Activated CD4-positive, CD25-positive, alpha-beta regulatory T cell treated with anti-CD3 and anti-CD28 coated beads, Interleukin-2, amount 50 U/mL, for 72 hours (primary cell): ENCODE results near the gene VPS37D.
"Not testable (repeated sequence)": the region's sequence is repeated elsewhere in the genome, so short reads cannot be mapped to it uniquely, and the experiment has no call there.

Experiments
- DNase-seq: peaks from one replicate; pipeline ENCODE4 v3.0.0; 2021

Gene VPS37D

DNA sequence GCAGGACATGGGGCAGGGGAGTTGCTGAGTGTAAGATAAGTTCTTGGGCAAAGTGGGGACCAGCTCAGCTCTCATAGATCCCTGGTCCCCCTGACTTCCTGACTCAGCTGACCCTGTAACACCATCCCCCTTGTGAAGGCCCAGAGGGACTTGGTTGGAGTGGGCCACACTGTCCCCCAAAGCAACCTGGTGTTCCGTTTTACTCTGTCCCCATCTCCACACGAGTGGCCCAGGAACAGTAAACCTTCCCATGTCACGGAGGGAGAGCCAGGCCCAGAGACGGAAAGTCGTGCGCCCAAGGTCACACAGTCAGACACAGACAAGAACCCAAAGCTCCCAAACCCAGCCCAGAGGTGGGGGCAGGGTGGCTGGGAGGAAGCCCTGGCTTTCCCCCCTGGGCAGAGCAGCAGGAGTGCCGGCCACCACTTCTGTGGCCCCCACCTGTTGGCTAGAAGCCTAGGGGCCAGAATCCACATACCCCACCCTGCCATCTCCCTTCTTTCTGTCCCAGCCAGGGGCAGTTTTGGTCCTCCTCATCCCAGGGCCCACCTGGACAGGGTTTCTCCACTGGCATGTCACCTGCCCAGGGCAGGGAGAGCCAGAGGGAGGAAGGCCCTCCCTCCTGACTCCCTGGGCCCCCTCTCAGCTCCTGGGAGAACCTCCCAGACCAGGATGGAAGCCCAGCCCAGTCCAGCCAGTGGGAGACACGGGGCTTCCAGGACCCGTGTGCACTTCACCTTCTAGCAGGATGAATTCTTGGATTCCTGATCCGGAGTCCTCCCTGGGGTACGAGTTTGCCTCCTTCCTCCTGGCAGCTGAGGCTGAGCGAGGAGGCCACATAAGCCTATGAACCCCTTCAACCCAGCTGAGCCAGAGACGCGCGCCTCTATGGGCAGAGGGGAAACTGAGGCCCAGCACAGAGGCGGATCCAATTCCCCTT lies 20.6 kb upstream of the VPS37D start:
- DNase-seq, result no peak

DNA sequence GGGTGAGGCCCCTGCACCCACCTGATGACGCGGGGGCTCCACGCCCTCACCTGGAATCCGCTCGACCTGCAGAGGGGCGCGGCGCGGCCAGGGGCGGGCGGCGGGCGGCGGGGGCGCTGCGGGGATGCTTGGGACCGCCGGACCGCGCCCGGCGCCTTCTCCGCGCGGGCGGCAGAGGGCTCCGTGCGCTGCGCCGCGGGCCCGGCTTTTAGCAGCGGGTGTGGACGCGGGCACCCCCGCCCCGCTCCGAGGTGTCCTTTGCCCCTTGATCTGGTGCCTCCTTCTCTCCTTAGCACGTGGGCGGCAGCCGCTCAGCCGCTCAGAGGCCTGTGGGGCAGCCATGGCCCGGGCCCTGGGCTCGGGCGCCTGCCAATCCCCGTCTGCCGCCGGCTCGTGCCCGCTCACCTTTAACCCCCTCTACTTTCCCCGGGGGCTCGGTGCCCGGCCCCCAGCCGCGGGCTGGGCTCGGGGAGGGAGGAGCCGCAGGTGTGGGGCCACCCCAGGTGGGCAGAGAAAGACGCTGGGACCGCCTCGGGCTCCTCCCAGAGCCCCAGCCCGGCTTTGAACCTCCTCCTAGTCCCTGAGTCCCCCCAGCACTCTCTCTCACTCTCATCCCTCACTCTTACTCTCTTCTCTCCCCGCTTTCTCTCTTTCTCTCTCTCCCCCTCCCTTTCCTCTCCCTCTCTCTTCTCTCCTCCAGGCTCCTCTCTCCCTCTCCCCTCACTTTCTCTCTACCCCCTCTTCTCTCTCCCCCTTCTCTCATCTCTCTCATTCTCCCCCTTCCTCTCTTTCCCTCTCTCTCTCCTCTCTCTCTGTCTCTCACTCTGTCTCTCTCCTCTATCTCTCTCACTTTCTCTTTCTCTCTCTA lies 19.7 kb upstream of the VPS37D start:
- no peak for DNase-seq

DNA sequence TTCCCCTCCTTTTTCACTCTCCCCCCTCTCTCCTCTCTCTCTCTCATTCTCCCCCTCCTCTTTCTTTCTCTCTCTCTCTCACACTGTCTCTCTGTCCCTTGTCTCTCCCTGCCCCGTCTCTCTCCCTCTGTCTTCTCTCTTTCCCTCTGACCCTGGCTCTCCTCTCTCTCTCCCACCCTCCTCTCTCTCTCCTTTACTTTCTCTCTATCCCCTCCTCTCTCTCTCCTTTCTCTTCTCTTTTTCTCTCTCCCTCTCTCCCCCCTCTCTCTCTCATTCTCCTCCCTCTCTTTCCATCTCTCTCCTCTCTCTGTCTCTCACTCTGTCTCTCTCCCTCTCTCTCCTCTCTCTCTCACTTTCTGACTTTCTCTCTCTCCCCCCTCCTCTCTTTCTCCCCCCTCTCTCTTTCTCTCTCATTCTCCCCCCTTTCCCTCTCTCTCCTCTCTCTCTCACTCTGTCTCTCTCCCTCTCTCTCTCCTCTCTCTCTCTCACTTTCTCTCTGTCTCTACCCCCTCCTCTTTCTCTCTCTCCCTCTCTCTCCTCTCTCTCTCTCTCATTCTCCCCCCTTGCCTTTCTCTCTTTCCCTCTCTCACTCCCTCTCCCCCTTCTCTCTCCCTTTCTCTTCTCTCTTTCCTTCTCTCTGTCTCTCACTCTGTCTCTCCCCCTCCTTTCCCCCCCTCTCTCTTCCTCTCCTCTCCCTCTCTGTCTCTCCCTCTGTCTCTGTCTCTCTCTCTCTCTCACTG lies 18.9 kb upstream of the VPS37D start:
- no peak for DNase-seq

DNA sequence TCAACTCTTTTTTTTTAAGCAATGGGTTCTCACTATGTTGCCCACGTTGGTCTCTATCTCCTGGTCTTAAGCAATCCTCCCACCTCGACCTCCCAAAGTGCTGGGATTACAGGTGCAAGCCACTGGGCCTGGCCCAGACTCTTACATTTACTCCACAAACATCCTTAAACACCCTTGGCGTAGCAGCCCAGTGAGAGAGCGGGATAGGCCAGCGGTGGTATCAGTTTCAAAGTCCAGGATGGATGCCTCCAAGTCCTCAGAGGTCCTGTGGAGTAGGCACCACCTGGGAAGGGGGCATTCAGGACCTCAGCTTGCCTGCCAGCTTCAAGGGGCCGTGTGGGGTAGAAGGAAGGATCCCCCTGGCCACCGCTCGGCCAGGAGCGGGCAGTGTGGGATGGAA lies 18.1 kb upstream of the VPS37D start:
- no peak for DNase-seq

DNA sequence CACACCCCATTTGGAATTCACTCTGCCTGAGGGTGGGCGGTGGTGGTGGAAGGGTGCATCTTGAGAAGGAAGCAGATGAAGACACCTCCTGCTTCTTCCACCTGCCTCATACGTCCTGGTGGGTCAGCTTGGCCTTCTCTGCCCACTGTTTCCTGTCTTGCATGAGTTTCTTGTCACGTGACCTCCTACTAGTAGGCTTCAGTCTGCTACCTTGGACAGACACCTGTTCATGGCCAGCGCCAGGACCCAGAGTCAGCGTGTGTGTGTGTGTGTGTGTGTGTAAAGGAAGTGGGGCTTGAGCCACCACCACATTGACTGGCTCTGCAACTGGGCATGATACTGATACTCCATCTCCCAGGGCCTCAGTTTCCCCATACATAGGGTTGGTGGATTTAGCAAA lies 17.1 kb upstream of the VPS37D start:
- DNase-seq, result no peak

GRCh38 chr7:73652541-73652949 lies 15.1 kb upstream of the VPS37D start:
- no peak for DNase-seq

GRCh38 chr7:73655309-73655708 lies 12.3 kb upstream of the VPS37D start:
- DNase-seq, result not testable (repeated sequence)

GRCh38 chr7:73659983-73660382 lies 7.6 kb upstream of the VPS37D start:
- DNase-seq, result no peak

DNA sequence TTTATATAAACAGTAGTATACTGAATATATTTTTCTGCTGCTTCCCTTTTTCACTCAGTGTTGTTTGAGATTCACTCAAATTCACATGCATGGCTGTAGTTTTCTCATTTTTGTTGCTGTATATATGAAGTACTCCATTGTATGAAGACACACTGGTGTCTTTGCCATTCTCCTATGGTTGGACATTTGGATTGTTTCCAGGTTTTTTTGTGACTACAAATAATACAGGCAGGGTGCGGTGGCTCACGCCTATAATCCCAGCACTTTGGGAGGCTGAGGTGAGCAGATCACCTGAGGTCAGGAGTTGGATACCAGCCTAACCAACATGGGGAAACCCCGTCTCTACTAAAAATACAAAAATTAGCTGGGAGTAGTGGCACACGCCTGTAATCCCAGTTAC lies 7.0 kb upstream of the VPS37D start:
- DNase-seq, result not testable (repeated sequence)

GRCh38 chr7:73663033-73663432 lies 4.6 kb upstream of the VPS37D start:
- DNase-seq, result no peak

DNA sequence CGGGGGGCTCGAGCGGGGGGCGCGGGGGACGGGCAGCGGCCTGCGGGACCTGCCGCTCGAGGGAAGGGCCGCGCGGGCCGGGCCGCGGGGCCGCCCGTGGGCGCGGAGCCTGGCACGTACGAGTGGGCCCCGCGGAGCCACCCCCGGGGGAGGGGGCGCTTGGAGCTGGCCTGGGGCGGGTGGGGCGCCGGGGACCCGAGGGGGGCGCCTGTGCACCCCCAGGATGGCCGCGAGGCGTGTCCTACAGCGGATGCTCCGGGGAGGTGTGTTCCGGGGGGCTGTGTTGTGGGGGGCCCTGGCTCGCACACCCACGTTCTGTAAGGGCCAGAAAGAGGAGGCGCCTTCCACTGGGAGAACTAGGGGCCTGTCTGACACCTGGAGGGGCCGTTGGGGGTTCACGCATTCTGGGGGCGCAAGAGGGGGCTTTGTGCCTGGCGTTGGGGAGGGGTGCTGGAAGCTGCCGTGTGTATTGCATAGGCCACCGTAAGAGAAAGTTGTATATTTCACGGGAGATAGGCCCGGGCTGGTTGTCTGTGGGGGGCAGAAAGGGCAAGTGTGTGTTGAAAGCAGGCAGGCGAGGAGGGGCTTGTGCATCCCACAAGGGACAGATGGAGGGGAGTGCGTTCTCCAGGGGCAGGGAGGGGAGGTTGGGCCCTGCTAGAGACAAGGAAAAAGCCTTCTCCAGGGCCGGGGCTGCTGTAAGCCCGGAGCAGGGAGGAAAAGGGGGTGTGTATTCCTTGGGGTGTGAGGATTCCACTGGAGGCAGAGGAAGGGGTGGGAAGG lies 663 bp downstream of the VPS37D start:
- DNase-seq, result no peak

GRCh38 chr7:73668886-73669230 lies 1.2 kb downstream of the VPS37D start:
- DNase-seq, result no peak

DNA sequence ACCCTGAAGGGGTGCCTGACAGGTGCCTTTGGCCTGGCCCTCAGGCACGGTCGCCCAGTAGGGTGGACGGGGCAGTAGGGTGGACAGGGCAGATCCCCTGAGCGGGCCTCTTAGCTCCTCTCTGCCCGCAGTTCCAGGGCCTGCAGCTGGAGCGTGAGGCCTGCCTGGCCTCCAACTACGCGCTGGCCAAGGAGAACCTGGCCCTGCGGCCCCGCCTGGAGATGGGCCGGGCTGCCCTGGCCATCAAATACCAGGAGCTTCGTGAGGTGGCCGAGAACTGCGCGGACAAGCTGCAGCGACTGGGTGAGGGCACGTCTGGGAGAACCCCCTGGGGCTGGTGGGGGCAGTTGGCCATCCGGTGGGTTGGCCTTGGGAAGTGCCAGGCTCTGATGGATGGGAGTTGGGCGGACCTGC lies 1.7 kb downstream of the VPS37D start:
- DNase-seq, result no peak

- no peak for DNase-seq
Observed at GRCh38 chr7:73669858-73670385, 2.3 kb downstream of the VPS37D start.

DNA sequence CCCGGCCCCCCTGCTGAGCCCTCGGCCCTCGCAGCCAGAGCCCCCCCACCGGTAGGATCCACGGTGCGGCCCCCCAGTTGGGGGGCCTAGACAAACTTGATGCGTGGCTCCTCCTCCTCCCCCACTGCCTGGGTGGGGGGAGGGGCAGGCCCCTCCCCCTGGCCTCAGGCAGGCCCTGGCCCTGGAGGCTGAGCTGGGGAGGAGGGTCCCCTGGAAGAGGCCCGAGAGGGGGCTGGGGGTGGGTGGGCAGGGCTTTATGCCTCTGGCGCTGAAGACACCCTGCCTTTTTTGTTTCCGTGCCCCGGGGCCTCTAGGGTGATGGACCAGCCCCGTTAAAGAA lies 3.7 kb downstream of the VPS37D start:
- DNase-seq, result no peak

- DNase-seq, result no peak
Observed at GRCh38 chr7:73671857-73672445, 4.3 kb downstream of the VPS37D start.

DNA sequence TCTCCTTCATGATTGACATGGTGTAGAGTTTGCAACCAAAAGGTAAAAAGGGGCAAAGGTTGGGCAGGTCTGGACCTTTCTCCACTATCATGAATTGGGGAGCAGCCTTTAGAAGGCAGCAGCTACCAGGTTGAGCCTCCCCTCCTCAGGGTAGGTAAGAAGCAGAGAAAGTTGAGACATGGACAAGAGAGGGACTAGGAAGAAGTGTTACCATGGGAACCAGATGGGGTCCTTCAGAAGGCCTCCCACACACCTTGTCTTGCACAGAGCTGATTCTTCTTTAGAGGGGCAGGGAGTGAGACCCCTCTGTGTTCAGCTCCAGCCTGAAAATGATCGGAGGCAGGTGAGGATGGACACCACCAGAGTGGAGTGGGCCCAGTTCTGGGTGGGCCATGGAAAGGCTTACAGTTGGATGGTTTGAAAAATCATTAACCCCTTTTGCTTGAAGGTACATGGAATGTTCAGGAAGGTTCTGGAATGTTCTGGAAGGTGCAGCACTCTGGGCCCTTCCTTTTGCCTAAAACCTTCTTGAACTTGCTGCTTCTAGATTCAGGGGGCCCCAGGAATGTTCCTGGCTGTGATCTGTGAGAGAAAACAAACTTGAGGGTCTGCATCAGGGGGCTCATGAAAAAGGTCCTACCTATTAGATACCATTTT lies 7.0 kb downstream of the VPS37D start:
- DNase-seq, result no peak

DNA sequence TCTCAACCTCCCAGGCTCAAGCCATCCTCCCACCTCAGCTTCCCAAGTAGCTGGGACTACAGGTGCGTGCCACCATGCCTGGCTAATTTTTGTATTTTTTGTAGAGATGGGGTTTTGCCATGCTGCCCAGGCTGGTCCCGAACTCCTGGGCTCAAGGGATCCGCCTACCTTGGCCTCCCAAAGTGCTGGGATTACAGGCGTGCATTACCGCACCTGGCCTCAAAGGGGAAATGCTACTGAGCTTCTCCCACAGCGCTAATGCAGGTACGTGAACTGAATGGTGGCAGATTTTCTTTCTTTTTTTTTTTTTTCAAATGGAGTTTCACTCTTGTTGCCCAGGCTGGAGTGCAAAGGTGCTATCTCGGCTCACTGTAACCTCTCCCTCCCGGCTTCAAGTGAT lies 8.4 kb downstream of the VPS37D start:
- DNase-seq, result not testable (repeated sequence)

GRCh38 chr7:73678862-73679261 lies 11.2 kb downstream of the VPS37D start:
- no peak for DNase-seq

- DNase-seq, result no peak
Observed at GRCh38 chr7:73679709-73680108, 12.1 kb downstream of the VPS37D start.

DNA sequence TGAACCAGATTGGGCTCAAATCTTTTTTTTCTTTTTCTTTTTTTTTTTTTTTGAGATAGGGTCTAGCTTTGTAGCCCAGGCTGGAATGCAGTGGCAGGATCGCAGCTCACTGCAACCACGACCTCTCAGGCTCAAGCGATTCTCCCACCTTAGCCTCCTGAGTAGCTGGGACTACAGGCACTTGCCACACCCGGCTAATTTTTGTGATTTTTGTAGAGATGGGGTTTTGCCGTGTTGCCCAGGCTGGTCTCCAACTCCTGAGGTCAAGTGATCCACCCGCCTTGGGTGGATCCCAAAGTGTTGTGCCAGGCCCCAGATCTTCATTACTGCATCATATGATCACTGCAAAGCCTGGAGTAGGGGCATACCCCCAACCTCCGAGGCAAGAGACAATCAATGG lies 12.9 kb downstream of the VPS37D start:
- no peak for DNase-seq
